ENCODE data around the gene ASB15.

- TF ChIP-seq CREB1 (IDR thresholded peaks at IDR 0.05): no peak
- no peak for TF ChIP-seq CREB1 (CRISPR knock-in tag; IDR thresholded peaks at IDR 0.05)
- no peak for TF ChIP-seq ZFX (CRISPR knock-in tag; IDR thresholded peaks at IDR 0.05; ENCODE audit: low read depth)
- TF ChIP-seq MTERF4 (CRISPR knock-in tag; IDR thresholded peaks at IDR 0.05): no peak
- no peak for TF ChIP-seq CEBPB (IDR thresholded peaks at IDR 0.05; ENCODE audit: borderline replicate concordance, low read depth, low read length)
- no peak for TF ChIP-seq ZNF496 (CRISPR knock-in tag; IDR thresholded peaks at IDR 0.05; ENCODE audit: insufficient replicate concordance)
- TF ChIP-seq MXI1 (IDR thresholded peaks at IDR 0.05; ENCODE audit: borderline replicate concordance, low read depth, low read length): no peak
These were observed 3.1 kb downstream of the ASB15 start for GRCh38 chr7:123604739-123605138.
